GM04504 (cell line): ENCODE measurements around the gene SMIM44.
"Not testable (repeated sequence)": the region's sequence is repeated elsewhere in the genome, so short reads cannot be mapped to it uniquely, and the experiment has no call there.

Experiments
- DNase-seq: peaks from one replicate; pipeline ENCODE4 v3.0.0-alpha.2; 2012; ENCODE audit warnings: low read depth

The SMIM44 gene

DNA sequence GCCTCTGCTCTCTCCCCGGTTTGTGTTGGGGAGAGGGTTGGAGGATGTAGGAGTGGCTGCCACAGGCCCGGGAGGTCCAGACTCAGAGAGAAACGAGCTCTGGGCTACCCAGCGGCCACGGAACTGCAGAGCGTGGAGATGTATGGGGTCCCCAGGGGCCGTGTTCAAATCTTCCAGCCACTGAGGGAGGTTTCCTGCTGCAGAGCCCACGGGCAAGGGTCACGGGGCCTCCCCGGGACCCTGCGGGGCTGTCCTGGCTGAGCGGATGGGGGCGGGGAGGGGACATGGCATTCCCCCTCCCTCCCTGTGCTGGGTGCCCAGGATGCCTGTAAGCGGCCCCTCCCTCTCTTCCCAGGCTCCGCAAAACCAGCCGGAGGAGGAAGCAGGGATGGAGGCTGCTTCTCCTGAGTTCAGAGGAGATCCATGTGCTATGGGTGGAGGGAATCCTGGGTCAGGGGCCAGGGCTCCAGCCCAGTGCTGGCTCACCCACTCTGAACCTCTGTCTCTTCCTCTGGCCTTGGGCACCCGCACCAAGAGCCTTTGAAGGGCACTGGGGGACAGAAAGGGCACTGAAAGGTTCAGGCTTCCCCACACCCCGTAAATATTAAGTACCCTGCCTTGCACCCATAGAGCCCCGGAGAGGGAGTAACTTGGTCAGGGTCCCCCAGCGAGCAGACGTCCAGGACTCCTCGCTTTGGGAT is 25.6 kb downstream of the SMIM44 start:
- no peak for DNase-seq

DNA sequence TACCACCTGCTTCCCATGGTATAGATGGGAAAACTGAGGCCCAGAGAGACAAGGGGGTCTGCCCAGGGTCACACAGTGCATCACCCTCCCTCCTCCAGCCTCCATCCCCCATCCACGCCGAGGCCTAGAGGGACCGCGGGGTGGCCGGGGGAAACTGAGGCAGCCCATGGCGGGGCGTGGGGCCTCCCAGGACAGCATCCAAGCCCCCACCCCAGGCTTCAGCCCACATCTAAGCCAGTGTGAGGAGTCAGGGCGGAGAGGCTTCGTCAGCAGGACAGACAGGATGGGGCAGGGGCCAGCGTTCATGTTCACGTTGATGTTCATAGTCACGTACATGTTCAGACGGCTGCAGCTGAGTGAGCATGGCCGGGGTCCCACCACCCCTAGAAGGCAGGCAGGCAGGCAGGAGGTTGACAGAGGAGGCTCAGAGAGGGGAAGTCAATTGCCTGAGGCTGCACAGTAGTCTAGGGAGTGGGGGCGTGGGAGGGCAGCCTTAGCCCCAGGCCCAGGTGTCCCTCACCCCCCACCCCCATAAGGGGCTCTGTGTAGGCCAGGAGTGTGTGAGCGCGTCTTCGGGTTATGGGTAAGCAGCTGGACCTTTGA is 26.2 kb downstream of the SMIM44 start:
- no peak for DNase-seq

DNA sequence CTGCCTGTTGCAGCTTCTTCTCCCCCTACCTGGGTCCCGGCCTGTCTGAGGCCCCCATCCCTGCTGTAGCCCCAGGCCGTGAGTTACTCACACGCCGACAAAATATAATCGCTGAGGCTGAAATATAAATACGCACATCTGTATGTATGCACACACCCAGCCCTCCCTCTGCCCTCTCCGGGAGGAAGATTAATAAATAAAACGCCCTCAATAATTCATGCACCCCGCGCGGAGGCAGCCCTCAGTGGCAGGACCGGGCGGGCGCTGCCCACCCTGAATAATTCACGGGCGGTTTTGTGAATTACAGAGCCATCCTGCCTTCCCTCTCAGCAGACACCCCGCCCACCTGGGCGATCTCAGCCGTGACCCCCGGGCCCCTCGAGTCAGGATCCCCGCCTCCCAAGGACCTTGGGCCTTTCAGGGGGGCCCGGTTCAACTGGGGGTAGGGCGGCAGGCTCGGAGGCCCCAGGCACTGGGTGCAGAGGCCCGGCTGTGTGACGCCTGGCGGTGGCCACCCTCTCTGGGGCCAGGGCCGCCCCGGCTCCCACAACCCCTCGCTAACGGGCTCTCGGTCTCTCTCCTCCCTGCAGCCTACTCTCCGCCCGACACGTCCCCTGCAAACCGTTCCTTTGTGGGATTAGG is 27.2 kb downstream of the SMIM44 start:
- DNase-seq = no peak

DNA sequence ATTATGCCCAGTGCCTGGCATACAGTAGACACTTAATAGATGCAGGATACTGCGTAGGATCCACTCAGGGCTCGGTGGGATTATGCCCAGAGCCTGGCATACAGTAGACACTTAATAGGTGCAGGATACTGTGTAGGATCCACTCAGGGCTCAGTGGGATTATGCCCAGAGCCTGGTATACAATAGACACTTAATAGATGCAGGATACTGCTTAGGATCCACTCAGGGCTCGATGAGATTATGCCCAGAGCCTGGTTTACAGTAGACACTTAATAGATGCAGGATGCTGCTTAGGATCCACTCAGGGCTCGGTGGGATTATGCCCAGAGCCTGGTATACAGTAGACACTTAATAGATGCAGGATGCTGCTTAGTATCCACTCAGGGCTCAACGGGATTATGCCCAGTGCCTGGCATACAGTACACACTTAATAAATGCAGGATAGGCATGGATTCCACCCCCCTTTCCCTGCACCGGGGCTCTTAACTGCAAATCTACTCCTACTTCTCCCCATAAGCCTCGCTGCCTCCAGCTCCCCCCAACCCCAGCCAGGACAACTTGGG is 27.8 kb downstream of the SMIM44 start:
- no peak for DNase-seq

DNA sequence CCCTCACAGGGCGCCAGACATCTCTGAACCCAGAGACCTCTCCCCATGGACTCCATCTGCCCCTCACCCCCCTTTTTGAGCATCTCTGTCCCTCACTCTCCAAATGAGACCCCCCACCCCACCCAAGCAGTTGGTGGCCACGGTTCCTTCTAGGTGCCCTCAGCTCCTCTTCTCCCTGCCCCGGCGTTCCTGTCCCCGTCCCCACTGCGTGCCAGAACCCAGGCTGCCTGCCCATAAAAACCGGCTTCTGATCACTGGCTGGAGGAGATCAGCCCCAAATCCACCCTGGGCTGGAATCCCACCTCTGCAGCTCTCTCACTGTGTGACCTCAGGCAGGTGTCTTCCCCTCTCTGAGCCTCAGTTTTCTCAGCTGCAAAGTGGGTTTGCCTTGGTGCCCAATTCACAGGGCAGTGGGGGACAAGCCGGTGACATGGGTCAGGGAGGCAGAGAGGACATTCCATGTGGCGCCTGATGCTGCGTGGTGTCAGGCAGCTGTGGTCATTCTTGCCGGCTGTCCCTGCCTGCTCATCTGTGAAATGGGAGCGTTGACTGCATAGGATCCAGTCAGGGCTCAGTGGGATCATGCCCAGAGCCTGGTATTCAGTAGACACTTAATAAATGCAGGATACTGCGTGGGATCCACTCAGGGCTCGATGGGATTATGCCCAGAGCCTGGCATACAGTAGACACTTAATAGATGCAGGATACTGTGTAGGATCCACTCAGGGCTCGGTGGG is 28.4 kb downstream of the SMIM44 start:
- no peak for DNase-seq

DNA sequence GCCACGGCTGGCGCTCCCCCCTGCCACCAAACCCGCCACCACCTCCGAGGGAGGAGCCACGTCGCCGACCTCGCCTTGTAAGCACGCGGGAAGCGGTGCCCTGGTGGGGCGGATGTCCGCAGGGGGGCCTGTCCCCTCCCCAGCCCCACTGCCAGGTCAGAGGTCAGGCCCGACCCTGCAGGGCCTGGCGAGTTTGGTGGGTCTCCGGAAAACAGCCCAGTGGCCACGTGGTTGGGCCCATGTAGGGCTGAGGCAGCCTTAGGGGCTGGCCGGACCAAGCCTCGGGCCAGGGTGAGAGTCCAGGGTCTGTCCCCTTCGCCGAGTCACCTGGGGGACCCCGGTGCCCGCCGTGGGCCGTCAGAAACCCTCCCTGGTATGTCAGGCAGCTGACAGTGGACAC is 29.4 kb downstream of the SMIM44 start:
- DNase-seq = no peak

DNA sequence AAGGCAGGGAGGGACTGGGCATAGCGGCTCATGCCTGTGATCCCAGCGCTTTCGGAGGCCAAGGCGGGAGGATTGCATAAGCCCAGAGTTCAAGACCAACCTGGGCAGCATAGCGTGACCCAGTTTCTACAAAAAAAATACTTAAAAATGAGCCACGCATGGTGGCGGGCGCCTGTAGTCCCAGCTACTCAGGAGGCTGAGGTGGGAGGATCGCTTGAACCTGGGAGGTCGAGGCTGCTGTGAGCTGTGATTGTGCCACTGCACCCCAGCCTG is 30.4 kb downstream of the SMIM44 start:
- DNase-seq = not testable (repeated sequence)

DNA sequence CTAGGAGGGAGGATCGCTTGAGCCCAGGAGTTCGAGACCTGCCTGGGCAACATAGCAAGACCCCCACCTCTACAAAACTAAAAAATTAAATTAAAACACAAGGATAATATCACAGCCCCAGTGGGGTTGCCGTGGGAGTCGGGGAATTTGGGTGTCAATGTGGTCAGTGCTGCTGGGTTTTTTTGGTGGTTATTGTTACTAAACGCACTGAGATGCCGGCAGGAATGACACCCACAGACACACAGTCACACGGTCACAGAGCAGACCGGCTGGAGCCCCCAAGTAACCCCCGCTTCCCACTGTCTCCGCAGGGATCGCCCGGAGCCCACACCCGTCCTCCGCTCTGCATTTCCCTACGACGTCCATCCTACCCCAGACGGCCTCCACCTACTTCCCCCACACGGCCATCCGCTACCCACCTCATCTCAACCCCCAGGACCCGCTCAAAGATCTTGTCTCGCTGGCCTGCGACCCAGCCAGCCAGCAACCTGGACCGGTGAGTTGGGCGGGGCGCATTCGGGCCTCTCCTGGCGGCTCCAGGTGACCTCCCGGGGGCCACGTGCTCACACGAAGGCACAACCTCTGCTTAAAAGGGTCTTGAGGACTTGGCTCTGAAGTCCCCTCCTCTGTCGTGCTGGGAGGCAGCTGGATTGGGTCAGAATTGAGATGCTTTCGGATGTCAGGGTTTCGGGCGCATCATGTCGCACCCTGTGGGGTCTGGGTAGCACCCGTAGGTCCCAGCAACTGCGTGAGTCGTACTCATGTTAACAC is 30.9 kb downstream of the SMIM44 start:
- no peak for DNase-seq

DNA sequence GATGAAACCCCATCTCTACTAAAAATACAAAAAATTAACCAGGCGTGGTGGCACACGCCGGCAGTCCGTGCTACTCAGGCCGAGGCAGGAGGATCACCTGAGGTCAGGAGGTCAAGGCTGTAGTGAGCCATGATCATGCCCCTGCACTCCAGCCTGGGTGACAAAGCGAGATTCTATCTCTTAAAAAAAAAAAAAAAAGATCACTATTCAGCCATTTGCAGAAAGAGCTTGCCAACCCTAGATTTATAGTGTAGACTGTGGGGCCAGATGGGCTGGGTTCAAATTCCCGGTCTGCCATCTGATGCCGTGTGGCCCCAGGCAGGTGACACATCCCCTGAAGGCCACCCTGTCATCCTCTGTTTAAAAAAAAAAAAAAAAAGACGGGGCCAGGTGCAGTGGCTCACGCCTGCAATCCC is 31.8 kb downstream of the SMIM44 start:
- no peak for DNase-seq

DNA sequence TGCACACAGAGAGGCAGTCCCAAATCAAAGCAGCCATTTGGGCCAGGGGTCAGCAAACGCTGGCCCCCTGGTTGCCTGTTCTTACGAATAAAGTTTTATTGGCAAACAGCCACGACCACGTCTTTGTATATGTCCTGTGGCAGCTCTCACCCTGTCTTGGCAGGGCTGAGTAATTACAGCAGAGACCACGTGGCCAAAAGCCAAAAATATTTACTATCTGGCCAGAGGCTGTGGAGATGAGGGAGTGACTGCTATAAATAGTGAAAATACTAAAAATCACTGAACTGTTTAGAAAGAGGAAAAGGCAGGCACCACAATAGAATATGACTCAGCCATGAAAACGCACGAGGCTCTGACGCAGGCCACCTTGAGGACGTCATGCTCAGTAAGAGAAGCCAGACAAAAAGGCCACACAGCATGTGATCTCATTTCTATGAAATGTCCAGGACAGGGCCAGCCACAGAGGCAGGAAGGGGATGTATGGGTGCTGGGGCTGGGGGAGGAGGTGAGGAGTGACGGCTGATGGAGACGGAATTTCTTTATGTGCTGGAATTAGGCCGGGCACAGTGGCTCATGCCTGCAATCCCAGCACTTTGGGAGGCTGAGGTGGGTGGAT is 32.3 kb downstream of the SMIM44 start:
- DNase-seq = peak; percentile 98

DNA sequence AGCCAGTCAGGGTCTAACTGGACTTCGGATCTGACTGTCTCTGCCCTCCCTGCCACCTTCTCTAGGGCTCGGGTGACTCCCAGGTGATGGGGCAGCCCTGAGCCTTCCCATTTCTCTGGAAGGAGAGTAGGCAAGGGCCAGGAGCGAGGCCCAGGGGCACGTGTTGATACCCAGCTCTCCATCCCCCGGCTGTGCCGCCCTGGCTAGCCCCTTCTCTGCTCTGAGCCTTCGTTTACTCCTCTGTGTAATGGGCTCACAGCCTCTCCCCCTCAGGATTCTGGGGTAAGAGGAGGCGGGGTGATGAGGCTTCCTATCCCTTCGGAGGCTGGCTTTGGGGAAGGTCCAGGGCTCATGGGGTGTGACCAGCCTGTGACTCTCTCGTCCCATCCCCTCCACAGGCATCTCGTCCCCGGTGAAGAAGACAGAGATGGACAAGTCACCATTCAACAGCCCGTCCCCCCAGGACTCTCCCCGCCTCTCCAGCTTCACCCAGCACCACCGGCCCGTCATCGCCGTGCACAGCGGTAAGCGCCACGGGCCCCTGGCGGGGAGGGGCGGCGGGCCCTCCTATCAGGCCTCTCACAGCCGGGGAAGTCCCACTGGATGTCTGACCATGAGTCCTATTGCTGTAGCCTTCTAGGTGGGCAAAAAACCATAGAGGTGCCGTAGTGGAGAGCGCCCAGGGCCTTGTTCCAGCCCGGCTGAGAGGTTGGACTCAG is 34.5 kb downstream of the SMIM44 start:
- no peak for DNase-seq

DNA sequence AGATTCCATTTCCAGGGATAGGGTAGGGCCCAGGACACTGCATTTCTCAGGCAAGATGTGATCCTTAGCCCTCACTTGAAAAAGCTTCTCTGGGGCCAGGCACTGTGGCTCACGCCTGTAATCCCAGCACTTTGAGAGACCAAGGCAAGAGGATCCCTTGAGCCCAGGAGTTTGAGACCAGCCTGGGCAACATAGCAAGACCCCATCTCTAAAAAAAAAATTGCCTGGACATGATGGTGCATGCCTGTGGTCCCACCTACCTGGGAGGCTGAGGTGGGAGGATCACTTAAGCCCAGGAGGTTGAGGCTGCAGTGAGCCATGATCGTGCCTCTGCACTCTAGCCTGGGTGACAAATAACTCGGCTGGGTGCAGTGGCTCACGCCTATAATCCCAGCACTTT is 36.6 kb downstream of the SMIM44 start:
- not testable (repeated sequence) for DNase-seq

DNA sequence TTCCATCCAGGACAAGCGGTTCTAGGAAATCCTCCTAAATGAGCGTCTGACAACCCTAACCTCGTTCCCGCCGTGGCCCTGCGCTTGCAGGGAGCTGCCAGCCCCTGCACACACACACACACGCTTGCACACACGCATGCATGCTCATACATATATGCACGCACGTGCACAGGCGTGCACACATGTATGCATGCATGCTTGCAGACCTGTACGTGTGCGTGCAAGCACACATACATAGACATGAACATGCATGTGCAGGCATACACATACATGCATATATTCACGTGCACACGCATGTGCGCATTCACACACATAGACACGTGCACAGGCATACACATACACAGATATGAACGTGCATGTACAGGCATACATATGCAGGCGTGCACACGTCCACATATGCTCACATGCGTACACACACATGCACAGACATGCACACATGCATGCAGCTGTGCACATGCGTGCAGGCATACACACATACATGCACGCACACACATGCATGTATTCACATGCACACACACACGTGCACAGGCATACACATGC is 38.5 kb downstream of the SMIM44 start:
- no peak for DNase-seq

DNA sequence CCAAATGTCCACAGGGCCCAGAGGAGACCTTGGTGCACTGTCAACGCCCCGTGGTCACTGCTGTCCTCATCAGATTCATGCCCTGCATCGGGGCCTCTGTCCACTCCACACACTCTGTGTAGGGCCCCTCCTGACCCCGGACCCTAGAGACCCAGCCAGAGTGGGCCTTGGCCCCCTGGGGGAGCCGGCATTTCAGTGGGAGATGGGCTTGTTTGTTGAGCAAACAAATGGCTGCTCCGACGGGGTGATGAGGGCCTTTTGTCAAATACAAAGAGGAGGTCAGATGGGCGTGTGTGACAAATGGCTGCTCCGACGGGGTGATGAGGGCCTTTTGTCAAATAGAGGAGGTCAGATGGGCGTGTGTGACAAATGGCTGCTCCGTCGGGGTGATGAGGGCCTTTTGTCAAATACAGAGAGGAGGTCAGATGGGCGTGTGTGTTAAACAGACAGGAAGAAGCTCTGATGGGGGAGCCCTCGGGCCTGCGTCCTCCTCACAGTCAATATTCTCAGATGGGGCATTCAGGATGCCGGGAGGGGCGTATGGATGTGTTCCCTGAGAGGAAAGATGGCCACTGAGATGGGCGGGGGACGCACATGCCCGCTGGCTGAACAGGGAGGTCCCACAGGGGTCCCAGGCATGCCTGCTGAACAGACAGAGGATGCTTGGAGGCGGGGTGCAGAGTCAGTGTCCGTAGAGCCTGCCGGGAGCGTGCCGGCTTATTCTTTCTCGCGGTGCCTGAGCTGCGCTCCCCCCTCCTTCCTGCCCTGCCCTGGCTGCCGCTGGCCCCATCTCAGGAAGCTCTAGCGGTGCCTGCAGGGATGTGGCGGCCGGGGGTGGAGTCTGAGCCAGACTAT is 39.2 kb downstream of the SMIM44 start:
- no peak for DNase-seq

DNA sequence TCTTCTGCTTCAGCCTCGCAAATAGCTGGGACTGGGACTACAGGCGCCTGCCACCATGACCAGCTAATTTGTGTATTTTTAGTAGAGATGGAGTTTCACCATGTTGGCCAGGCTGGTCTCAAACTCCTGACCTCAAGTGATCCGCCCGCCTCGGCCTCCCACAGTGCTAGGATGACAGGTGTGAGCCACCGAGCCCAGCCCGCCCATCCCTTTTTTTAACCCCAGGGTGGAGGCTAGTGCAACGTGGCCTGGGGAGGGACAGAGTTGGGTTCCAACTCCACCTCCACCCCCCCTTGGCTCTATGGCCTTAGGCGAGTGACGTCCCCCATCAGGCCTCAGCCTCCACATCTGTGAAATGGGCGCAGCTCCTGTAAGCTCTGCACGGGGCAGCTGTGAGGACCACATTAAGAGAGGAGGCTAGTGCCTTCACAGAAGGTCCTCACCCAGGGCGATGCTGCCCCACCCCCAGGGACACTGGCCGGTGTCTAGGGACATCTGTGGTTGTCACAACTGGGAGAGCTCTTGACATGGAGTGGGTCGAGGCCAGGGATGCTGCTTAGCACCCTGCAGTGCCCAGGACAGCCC is 40.7 kb downstream of the SMIM44 start:
- no peak for DNase-seq

DNA sequence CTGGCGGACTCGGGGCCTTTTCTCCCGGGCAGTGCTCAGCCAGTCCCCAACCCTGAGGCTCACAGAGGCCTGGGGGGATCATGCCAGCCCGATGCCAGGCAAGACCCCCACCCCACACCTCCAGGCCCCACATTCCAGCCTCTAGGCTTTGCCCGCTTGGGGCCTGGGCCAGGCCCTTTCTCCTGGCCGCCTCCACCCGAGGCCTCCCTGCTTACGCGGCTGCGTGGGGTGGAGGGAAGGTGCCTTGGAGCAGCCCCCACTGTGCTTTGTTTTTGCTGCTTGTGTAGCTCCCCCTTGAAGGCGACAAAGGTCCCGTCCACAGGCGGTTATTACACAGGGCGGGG is 41.3 kb downstream of the SMIM44 start:
- DNase-seq = no peak

DNA sequence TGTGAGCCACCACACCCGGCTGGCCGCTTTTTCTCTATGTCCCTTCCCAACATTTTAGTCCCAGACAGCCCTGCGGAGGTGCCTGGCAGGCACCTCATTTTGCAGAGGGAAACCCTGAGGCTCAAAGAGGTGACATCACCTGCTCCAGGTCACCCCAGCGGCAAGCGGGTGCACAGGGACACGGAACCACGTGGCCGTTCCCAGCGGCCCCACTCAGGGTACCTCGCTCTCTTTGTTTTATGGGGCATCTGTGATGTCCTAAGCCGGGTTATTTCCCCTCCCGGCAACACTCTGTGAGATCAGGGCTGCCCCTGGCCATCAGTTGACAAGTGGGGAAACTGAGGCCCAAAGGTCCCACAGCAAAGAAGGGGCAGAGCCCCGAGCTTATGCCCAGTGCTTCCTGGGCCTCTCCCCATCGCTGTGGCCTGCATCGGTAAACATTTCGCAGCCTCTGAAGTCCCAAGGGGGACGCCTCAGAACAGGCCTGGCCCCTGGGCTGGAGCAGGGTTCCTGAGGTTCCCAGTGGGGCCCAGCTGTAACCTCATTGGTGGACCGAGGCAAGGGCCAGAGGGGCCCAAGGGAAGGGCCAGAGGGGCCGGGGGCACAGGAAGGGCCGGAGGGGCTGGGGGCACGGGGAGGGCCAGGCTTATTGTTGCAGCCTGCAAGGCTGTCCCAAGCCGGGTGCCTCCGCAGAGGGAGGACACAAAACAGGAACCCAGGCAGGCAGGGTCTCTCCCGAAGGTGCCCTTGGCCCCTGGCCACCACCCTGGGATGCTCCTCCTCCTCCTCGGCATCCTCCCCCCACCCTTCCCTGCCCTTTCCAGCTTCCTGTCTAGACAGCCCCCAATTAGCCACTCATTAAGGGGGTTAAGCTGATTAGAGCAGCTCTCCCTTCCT is 41.9 kb downstream of the SMIM44 start:
- no peak for DNase-seq

DNA sequence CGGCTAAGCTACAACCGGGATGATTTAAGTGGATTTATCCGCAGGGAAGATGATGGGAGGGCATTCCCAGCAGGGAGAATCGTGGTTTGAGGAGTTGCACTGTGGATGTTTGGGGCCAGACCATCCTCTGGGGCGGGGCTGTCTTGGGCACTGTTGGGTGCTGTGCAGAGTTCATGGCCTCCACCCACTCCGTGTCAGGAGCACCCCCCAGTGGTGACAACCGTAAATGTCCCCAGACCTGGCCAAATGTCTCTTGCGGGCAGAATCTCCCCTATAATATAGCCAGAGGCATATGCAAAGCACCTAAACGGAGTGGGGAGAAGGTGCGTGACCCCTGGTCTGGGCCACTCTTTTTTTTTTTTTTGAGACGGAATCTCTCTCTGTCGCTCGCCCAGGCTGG is 43.2 kb downstream of the SMIM44 start:
- no peak for DNase-seq
